AG04449 (cell line): Measurements from ENCODE around the gene SLC39A6.
"Not testable (repeated sequence)": the region's sequence is repeated elsewhere in the genome, so short reads cannot be mapped to it uniquely, and the experiment has no call there.

ENCODE experiments used
- CTCF ChIA-PET: fragments of 350-600 bp; formaldehyde crosslinking; extraction: SDS; loops from one replicate; lab custom pipeline; 2021; ENCODE audit warnings: antibody characterized with exemption; lab: Yijun Ruan, JAX
- POLR2A ChIA-PET: fragments of 400-600, 350-600 bp; formaldehyde crosslinking; extraction: SDS; loops from one replicate; lab custom pipeline; 2020; ENCODE audit warnings: antibody characterized with exemption, inconsistent platforms; lab: Yijun Ruan, JAX
- DNase-seq: peaks from one replicate; pipeline ENCODE4 v3.0.0-alpha.2; 2010; ENCODE audit warnings: low read depth, low spot score
- H3K4me3 ChIP-seq: 2 replicates; pipeline ENCODE4 v1.5.1; 2011; ENCODE audit warnings: low read depth, mild to moderate bottlenecking, control low read depth, low read length
- TF ChIP-seq, protein P1 (sequence below): IDR thresholded peaks from one replicate; pipeline ENCODE4 v1.5.1; 2011; ENCODE audit warnings: mild to moderate bottlenecking, moderate library complexity, low read length, control low read depth, inconsistent platforms; ENCODE audit not compliant: insufficient read depth; ENCODE audit errors: missing control alignments

SLC39A6 gene

GRCh38 chr18:36129300-36130038 is at the start of gene SLC39A6, which contains the start of gene ELP2:
TSS of gene SLC39A6 (minus strand) at chr18:36129340. CDS start at chr18:36127007, 2,333 bp downstream.
TSS of gene ELP2 (plus strand) at chr18:36129899. CDS start at chr18:36129934, 35 bp downstream.
- ChIA-PET POLR2A (interaction anchor here (0.6 to 1.7 kb wide), 3 partner anchors 24 to 168 kb away, joined by 3 to 8 read pairs (median 3); partner anchors contain the start of gene FHOD3), CTCF (interaction anchor here (0.5 to 3.1 kb wide), 13 partner anchors 10 to 628 kb away, joined by 3 to 11 read pairs (median 3); no protein-coding TSS in a partner anchor)
- TF ChIP-seq, protein P1, sequence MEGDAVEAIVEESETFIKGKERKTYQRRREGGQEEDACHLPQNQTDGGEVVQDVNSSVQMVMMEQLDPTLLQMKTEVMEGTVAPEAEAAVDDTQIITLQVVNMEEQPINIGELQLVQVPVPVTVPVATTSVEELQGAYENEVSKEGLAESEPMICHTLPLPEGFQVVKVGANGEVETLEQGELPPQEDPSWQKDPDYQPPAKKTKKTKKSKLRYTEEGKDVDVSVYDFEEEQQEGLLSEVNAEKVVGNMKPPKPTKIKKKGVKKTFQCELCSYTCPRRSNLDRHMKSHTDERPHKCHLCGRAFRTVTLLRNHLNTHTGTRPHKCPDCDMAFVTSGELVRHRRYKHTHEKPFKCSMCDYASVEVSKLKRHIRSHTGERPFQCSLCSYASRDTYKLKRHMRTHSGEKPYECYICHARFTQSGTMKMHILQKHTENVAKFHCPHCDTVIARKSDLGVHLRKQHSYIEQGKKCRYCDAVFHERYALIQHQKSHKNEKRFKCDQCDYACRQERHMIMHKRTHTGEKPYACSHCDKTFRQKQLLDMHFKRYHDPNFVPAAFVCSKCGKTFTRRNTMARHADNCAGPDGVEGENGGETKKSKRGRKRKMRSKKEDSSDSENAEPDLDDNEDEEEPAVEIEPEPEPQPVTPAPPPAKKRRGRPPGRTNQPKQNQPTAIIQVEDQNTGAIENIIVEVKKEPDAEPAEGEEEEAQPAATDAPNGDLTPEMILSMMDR = no peak
- DNase-seq = peak; percentile 76
- H3K4me3 ChIP-seq = peak within 1 kb of the TSS; percentile 98

- ChIA-PET CTCF (no interaction called here), POLR2A (no interaction called here)
- no peak for DNase-seq
- TF ChIP-seq, protein P1 = no peak
- no peak overlapping the region for H3K4me3 ChIP-seq
These were observed 48.8 kb upstream of the SLC39A6 start for GRCh38 chr18:36177913-36178312.

GRCh38 chr18:36176711-36177110 is 47.6 kb upstream of the SLC39A6 start:
- ChIA-PET POLR2A (no interaction called here), CTCF (no interaction called here)
- TF ChIP-seq, protein P1 = no peak
- H3K4me3 ChIP-seq = no peak overlapping the region
- DNase-seq = no peak

GRCh38 chr18:36176177-36176584 is 47.0 kb upstream of the SLC39A6 start:
- POLR2A ChIA-PET = no interaction called here
- H3K4me3 ChIP-seq = no peak overlapping the region
- no peak for DNase-seq
- TF ChIP-seq, protein P1 = no peak
- CTCF ChIA-PET = no interaction called here

DNA sequence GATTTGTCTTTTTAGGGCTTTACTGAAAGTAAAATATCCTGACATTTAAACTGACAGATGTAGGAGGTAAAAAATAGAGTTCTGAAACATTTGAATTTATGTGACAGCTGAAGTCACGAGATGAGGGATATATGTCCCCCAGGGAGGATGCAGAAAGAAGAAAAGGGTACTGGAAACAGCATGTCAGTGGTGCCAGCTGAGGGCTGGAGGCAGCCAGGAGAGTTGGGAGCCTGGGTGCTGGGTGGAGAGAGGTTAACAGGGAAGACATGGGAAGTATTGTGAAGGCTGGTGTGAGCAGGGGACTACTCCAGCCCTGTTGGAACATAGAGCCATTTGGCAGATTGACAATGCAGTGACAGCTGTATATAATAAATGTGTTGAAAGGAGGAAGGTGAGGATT is 46.3 kb upstream of the SLC39A6 start:
- POLR2A ChIA-PET = no interaction called here
- TF ChIP-seq, protein P1 = no peak
- DNase-seq = no peak
- H3K4me3 ChIP-seq = no peak overlapping the region
- CTCF ChIA-PET = no interaction called here

DNA sequence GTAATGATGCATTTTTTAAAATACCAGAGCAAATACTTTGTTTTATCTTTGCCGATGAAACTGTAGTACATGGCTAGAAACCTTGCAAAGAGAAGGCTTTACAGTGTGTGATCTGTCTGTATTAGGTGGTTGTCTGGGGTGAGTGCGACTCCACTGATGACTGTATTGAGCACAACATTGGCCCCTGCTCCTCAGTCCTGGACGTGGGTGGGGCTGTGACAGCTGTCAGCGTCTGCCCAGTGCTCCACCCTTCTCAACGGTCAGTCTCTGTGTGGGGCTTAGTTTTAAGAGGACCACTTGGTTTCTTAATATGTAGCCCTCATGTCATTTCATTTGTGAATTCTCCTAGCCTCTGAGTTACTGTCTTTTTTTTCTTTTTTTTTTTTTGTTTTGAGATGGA is 40.8 kb upstream of the SLC39A6 start:
- H3K4me3 ChIP-seq = no peak overlapping the region
- TF ChIP-seq, protein P1 = no peak
- ChIA-PET POLR2A (no interaction called here), CTCF (no interaction called here)
- no peak for DNase-seq

DNA sequence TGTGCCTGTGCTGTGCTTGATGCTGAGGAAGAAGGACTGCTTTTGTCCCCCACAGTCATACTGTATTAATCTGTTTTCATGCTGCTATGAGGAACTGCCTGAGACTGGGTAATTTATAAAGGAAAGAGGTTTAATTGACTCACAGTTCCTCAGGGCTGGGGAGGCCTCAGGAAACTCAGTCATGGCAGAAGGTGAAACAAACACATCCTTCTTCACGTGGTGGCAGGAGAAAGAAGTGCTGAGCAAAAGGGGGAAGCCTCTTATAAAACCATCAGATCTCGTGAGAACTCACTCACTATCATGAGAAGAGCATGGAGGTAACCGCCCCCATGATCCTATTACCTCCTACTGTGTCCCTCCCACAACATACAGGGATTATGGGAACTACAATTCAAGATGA is 39.2 kb upstream of the SLC39A6 start:
- DNase-seq, CTCF ChIA-PET, H3K4me3 ChIP-seq: not testable (repeated sequence)
- POLR2A ChIA-PET = interaction anchor here (0.8 kb wide), 1 partner anchor 89 kb away, joined by 3 read pairs; no protein-coding TSS in a partner anchor
